NCI-H82 treated with DMSO at 0.1 percent for 48 hours (cell line): ENCODE results near the gene SLC9A6.
"Not testable (repeated sequence)": the region's sequence is repeated elsewhere in the genome, so short reads cannot be mapped to it uniquely, and the experiment has no call there.

ENCODE experiments used
- DNase-seq: peaks from one replicate; lab custom pipeline; 2025; ENCODE audit not compliant: unreplicated experiment; lab: John Stamatoyannopoulos, UW

Gene SLC9A6

DNA sequence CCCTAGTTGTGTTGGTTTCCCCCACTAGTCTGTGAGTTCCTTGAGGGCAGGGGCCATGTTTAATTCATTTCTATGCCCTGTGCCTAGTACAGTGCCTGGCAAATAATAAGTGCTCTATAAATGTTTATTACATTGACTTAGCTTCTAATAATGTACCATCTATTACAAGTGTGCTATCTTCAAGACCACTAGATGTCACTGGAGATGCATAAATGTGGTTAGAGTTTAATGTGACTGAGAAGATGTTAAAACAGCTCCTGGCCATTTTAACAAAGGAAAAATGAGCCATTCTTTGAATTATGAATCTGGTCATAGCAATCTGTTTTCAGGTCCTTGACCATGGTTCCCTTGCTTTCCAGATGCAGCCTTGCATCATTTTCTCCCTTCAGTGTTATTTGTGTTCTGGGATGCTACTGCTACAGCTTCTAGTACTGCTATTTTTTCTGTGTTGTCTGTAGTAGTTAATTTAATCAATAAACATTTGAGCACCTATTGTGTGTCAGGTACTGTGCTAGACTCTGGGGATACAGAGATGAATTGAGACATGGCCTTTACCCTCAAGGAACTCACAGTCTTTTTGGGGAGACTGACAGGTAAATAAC lies 43.2 kb downstream of the SLC9A6 start:
- peak; percentile 11 for DNase-seq

DNA sequence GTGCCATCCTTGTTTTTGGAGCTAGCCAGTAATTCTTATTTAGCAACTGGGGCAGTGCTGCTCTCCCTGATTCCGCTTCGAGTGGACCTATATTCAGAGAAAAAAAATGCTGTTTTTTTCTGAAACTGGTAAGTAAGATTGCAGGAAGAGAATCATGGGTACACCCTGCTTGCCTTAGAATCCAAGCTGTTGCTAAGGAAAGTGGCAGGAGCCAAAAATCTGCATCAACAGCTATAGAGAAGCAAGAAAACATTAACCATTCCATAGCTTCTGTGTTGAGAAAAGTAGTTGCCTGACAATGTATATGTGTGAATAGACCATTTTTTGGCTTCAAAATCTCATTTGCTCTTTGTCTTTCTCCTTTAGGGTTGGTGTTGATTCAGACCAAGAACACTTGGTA lies 44.5 kb downstream of the SLC9A6 start:
- DNase-seq: no peak

DNA sequence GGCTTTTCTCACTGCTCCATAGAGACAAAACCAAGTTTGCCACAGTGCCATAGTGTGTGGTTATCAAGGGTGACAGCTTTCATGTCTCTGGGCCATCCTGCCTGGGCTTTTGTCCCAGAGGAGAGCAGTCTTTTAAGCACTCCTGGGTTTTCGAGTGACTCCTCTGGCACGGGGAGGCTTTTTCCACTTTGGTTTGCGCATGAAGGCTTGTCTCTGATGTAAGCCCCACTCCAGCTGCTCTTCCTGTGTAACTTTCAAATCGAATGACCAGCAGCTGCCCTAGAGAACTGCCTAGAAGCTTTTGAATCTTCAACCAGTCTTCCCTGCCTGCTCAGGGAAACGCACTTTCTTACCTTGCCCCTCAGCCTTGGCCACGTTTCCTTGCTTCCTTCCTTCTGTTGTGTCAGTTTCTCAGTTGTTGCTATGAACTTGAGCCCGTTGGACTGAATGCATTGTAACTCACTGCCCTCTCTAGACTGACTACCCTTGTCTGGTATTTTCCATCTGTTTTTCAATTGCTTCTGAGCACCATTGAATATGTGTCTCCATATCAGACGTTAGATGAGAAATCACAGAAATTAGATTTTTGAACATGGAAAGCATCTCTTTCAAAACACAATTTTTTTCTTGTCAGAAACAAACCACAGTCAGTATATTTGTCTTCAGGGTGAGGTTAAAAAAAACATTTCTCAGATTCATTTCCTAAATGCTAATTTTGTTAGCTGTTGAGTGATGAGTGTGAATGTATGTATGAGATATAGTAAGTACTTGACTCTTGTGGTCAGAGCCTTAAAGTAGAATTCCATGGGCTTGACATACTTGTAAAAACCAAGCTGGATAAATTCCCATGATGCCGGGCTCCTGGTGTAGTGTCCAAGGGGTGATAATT lies 45.3 kb downstream of the SLC9A6 start:
- no peak for DNase-seq

DNA sequence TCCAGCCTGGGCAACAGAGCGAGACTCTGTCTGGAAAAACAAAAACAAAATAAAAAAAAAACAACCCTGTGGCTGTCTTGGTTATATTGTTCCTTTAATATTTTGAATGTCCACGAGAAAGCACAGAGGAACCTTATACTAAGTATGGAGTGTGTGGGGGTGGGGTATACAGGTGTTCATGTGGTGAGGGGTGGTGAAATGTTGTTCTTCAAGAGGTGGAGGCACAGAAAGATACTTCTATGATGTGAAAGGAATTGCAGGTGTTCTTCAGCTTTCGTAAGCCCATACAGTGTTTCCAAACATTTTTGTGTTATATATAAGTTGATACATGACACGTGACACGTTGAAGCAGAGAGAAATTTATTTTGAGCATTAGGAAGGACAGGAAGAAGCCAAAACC lies 46.4 kb downstream of the SLC9A6 start:
- no peak for DNase-seq

DNA sequence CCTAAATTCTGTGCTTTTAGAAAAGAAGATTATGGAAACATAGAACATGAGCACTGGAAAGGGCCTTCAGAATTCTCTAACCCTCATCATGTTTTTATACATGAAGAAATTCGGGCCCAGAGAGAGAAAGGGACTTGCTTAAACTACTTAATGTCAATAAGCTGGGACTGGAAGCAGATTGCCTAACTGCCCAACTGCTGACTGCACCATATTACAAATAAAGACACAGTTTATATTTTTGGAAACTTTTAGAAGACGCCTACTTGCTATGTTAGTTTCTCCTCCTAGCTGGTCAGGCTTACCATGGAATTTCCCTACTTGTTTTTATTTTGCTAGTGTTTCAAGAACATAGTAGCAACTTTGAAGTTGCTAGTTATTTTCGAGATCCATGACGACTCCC lies 47.1 kb downstream of the SLC9A6 start:
- no peak for DNase-seq

DNA sequence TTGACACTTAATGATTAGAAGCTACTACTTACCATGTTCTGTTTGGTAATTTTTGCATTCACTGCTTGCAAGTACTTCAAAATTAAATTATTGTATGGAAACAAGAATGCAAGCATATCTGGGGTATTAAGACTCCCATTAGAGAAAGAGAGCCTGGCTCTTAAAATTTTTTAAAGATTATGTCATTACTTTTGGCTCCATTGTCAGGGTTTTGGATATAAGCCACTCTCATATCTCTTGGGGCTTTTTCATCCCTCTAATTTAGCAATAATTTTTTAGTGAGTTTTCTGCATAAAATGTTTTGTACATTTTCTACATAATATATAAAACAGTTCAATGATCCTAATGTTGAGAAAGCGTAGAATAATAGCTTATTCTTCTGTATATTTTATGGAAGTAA lies 49.4 kb downstream of the SLC9A6 start:
- DNase-seq: no peak

DNA sequence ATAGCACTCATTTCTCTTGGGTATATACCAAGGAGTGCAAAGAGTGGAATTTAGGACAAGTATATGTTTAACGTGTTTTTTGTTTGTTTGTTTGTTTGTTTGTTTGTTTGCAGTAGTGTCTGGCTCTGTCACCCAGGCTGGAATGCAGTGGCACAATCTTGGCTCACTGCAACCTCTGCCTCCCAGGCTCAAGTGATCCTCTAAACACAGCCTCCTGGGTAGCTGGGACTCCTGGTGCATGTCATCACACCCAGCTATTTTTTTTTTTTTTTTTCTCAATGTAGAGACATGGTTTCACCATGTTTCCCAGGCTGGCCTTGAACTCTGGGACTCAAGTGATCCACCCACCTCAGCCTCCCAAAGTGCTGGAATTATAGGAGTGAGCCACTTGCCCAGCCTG lies 50.4 kb downstream of the SLC9A6 start:
- no peak for DNase-seq

DNA sequence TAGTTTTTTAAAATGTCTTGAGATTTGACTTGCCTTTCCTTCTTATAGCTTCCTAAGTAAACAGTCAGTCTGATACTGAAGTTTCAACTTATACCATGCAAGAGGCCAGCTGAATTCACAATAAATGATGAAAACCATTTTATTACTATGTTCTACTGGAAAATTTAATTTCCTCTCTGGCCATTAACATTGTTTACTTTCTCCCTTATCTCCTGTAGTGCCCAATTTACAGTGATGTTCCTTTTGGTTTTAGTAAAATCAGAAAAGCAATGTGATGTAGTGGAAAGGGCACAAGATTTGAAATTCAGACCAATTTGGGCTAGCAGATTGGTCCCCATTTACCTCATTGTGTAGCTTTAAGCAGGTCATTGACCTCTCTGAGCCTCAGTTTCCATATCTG lies 54.2 kb downstream of the SLC9A6 start:
- no peak for DNase-seq

DNA sequence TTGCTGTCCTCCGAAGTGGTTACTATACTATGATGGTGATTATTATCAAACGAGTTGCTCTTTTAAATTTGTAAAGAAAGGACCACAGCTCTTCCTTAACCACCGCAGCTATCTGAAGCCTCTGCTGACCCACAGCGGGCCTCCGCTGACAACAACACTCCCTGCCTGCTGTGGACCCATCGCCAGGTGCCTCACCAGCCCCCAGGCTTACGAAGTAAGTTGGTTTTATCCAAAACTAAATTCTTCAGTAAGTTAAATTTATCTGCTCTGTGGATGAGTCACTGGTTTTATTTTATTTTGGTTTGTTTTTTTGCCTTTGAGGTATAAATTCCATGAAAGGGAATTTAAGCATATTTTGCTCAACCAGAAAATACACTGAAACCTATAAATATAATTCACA lies 54.7 kb downstream of the SLC9A6 start:
- no peak for DNase-seq

DNA sequence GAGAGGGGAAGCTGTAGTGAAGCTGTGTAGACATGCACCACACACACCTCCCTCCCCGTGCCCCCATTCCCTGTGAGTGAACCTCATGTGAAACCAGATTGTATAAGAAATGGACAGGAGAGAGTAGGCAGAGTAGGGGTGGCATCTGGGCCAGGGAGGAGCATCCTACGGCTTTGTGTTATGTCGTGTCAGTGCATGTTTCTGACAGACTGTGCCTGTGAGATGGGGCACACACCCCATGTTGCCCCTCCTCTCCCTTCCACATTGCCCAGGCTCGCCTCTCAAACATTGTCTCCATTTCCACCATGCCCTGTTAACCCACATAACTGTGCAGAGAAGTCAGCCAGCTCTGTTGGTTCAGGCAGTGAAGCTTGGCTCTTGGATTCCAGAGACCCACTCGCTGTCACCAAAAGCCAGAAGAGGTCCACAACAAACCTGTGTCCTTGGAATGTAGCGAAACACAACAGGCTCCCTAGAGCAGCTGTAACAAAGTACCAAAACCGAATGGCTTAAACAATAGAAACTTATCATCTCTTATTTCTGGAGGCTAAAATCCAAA lies 56.1 kb downstream of the SLC9A6 start:
- DNase-seq: no peak

DNA sequence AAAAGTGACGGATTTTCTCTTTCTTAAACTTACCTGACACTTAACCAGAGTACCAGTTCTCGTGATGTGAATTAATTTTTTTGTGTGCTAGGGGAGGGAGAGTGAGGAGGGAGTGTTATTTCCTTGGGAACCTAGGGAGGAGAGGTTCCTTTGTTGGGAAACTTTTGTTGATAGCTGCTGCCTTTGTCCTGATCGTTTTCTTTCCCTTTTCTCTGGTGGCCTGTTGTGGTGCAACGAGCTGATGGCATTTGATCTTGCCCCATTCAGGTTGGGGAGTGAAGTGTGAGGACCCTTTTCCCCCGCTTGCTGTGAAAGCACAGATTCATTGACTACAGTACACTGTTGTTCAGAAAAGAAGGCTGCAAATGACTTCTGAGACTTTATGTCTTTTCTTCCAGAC lies 59.8 kb downstream of the SLC9A6 start:
- DNase-seq: no peak

DNA sequence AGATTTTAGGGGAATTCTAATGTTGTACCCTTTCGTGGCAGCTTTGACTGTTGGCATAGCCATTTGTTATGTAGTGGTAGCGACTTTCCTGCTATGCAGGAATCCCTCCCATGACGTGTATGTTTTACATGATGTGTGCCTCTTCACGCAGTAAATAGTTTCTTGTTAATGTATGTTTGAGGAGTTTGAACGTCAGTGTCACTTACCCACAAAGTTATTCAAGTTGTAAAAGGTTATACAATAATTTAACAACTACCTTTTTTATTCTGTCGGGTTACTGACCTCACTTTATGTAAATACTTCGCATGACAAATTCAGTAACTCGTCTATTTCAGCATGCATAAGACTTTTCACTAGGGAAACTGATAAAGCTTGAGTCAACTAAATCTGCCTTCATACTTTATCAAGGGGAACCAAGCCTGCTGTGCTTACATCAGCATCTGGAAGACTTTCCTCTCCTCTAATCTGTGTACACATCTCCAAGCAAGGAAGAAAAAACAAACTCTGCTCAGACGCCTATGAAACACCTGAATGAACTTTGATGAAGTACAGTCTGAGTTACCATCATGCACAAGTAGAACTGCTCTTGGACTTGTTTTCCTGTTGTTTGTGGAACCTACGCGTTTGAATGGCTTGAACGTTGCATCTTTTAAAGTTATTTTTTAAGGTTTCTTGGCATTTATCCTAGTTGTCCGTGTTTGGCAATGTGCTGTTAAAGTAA lies 61.2 kb downstream of the SLC9A6 start:
- DNase-seq: no peak

DNA sequence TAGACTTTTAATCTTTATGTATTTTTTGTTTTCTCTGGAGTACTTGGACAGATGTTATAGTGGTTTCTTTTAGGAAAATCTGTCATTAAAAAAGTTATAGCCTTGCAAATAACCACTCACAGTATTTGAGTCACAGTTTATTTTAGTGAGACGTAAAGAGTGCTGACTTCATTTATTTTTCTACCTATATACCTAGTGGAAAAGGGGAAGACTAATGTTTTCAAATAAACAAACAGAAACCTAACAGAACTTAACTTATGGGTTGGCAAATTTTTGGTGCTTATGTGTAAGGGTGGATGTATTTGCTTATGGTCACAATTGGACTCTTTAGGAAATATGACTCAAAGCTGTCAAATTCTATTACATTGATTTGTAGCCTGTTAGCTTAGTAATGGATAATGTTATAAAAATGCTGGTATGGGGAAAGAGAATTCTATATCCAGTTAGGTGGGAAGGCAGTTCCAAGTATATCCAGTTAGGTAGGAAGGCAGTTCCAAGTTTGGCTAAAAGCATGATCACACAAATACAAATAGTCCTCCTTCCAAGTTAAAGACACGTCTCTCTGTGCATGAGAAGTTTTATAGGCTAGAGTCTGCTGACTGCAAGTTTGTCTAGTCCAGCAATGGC lies 61.9 kb downstream of the SLC9A6 start:
- DNase-seq: no peak

DNA sequence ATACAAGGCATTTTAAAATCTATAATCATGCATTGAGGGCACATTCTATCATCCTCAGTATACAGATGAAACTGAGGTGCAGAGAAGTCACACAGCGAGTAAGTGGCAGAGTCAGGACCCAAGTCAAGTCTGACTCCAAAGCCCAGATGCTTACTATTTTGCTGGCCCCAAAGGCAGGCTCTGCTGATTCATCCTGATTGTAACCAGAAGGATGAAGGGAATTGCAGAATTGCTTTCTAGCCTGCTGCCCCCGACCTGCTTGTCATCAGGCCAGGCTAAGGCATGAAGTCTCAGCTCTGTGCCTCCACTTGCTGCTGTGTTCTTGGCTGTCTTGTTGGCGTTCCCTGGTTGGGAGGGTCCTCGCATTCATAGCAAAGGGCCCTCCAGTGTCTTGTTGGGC lies 62.7 kb downstream of the SLC9A6 start:
- no peak for DNase-seq

DNA sequence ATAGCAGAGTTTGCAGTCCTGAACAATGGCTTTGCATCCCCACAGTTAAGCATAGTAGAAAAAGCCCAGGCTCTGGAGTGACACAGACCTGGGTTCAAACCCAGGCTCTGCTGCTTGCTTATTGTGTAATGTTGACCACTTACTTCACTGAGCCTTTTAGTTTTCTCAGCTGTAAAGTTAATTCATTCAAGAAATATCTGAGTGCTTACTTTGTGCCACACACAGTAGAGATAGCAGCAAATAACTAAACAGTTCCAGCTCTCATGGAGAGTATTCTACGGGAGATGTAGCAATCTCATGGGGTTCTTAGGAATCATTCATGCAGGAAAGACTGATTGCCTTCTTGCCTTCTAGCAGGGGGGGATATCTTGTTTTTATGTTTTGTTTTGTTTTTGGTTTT lies 63.2 kb downstream of the SLC9A6 start:
- DNase-seq: no peak

DNA sequence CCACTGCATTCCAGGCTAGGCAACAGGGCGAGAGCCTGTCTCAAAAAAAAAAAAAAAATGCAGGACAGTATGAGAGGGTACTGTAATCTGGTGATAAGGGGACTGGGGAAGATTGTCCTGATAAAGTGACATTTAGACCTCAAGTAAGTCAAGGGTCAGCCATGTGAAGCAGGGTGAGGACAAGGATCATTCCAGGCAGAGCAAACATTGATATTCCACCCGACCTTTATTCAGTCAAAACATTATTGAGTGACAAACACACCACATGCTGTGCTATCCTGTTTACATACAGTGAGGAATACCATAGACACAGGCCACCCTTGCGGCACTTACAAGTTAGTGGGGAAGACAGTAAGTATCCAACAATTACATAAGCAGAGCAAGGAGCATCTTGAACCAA lies 64.4 kb downstream of the SLC9A6 start:
- no peak for DNase-seq

DNA sequence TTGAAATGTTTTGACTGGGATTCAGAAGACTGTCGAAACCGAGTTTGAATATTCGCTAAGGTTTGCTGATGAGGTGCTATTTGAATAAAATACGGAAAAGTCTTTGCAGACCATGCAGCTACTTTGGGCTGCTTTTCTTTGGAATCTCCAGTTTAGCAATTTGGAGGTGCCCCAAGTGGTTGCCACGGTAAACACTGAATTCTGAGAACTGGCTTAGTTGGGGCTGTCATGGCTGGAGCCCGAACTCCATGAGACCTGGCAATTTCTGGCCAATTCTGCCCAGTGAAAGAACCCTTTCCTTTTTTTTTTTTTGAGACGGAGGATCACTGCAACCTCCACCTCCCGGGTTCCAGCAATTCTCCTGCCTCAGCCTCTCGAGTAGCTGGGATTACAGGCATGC lies 65.6 kb downstream of the SLC9A6 start:
- DNase-seq: not testable (repeated sequence)

DNA sequence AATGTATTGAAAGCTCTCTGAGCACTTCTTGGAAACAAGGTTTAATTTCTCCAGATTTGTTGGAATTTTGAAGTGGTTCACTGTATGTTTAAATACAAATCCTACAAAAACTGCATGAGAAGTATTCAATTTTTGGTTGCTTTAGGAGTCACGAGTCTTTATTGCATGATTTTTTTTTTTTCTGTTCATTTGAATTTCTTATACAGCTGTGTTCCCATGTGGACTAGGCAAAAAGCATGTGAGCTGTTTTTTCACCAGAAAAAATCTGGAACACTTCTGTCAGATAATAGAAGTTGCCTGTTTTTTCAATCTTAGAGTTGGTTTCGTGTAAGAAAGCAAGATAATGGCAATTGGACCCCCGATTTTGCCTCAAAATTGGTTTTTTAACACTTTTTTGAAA lies 66.4 kb downstream of the SLC9A6 start:
- DNase-seq: no peak

DNA sequence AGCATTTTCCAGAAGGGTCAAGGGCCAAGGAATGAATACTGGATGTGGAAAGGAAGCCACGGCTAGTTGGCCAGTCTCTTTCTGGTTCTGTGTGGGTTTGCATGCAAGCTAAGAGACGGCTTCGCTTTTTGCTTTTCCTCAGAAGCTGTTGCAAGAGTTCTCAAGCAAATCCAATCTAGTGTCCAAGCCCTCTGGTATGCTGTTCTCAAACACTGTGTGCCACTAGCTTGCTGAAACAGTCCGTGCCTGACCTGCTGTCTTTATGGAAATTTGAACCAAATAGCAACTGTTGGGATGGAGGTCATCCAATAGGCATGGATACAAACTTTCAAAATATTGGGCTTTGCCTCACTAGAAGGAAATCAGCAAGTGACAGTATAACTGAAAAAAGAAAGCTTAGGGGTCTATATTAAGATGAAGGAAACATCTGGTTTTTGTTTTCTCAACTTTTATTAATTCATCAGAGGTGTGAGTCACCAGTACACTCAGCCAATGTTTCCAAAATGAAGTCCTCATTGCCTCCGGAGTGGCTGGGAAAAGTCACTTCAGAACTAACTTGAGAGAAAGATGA lies 70.5 kb downstream of the SLC9A6 start:
- DNase-seq: no peak

DNA sequence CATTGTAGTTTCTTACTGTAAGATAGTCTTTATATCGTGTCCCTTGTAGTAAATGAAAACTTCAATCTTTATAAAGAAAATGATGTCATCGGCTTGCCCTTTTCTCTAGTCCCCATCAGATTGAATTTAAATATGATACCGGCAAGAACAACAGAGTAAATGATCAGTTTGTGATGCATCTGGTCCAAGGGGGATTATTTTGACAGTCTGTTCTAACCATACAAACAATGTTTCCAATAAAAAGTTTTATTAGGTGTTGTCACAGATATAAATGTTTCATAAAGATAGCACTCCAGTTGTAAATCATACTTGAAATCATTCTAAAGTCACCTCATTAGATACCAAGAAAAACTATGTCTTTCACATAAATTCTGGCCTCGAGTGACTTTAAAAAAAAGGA lies 72.3 kb downstream of the SLC9A6 start:
- no peak for DNase-seq

DNA sequence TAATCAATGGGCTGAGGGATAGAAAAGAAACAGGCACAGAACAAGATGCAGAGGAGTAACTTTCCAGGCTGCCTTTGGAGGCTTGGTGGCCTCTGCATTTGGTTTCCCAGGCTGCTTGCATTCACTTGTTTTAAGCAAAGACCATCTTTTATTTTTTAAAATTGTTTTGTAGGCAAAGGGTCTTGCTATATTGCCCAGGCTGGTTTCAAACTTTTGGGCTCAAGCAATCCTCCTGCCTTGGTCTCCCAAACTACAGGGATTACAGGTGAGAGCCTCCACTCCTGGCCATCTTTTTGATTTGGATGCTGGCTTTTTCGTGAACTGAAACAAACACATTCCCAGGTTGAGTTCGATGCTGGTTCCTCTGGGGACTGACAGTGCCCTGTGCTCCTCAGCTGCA lies 74.1 kb downstream of the SLC9A6 start:
- DNase-seq: no peak
